ENCODE results near the gene IFNW1. TPM values are rescaled to one million over a fixed set of nuclear protein-coding genes. Genes with fewer than 3 reads are reported as not detected.
"Not testable (repeated sequence)": the region's sequence is repeated elsewhere in the genome, so short reads cannot be mapped to it uniquely, and the experiment has no call there.

The IFNW1 gene
- total RNA-seq, 1 donor from 2014 or later = not detected

GRCh38 chr9:21171351-21171750 lies 29.7 kb upstream of the IFNW1 start:
- no peak overlapping the region for H3K4me3 Mint-ChIP-seq (ENCODE audit: unreplicated experiment)
- no peaks in the 10 kb centered on the region for H3K36me3 Mint-ChIP-seq (ENCODE audit: unreplicated experiment)
- H3K4me1 Mint-ChIP-seq (ENCODE audit: unreplicated experiment) = no peaks in the 10 kb centered on the region
- no peak for TF ChIP-seq CTCF (IDR thresholded peaks at IDR 0.05)
- H3K27me3 Mint-ChIP-seq (ENCODE audit: unreplicated experiment) = peaks cover 71% of the 10 kb centered on the region
- no peak overlapping the region for H3K27ac Mint-ChIP-seq (ENCODE audit: unreplicated experiment)
- no peak for DNase-seq (ENCODE audit: extremely low spot score, unreplicated experiment)
- H3K9me3 Mint-ChIP-seq (ENCODE audit: unreplicated experiment) = no peaks in the 10 kb centered on the region

GRCh38 chr9:21166560-21166959 lies 24.9 kb upstream of the IFNW1 start, which contains the start of gene IFNA21:
Gene IFNA21, minus strand, starts transcription at chr9:21166660. Its CDS starts 48 bp downstream, at chr9:21166612.
- DNase-seq (ENCODE audit: extremely low spot score, unreplicated experiment); H3K4me1 Mint-ChIP-seq (ENCODE audit: unreplicated experiment); H3K36me3 Mint-ChIP-seq (ENCODE audit: unreplicated experiment); H3K4me3 Mint-ChIP-seq (ENCODE audit: unreplicated experiment); H3K27ac Mint-ChIP-seq (ENCODE audit: unreplicated experiment); H3K9me3 Mint-ChIP-seq (ENCODE audit: unreplicated experiment): not testable (repeated sequence)
- peaks cover 66% of the 10 kb centered on the region for H3K27me3 Mint-ChIP-seq (ENCODE audit: unreplicated experiment)

- no peak overlapping the region for H3K27ac Mint-ChIP-seq (ENCODE audit: unreplicated experiment)
- no peaks in the 10 kb centered on the region for H3K4me1 Mint-ChIP-seq (ENCODE audit: unreplicated experiment)
- DNase-seq (ENCODE audit: extremely low spot score, unreplicated experiment) = no peak
- H3K9me3 Mint-ChIP-seq (ENCODE audit: unreplicated experiment) = peaks cover 10% of the 10 kb centered on the region
- no peak for TF ChIP-seq CTCF (IDR thresholded peaks at IDR 0.05)
- no peaks in the 10 kb centered on the region for H3K36me3 Mint-ChIP-seq (ENCODE audit: unreplicated experiment)
- peaks cover 64% of the 10 kb centered on the region for H3K27me3 Mint-ChIP-seq (ENCODE audit: unreplicated experiment)
- no peak overlapping the region for H3K4me3 Mint-ChIP-seq (ENCODE audit: unreplicated experiment)
Measured at GRCh38 chr9:21165516-21165915, 23.9 kb upstream of the IFNW1 start.

- no peak overlapping the region for H3K27ac Mint-ChIP-seq (ENCODE audit: unreplicated experiment)
- H3K4me3 Mint-ChIP-seq (ENCODE audit: unreplicated experiment) = no peak overlapping the region
- DNase-seq (ENCODE audit: extremely low spot score, unreplicated experiment) = no peak
Measured at GRCh38 chr9:21160178-21160577, 18.5 kb upstream of the IFNW1 start.

GRCh38 chr9:21155501-21155900 lies 13.9 kb upstream of the IFNW1 start:
- Mint-ChIP-seq H3K4me1 (ENCODE audit: unreplicated experiment) (peaks cover 7% of the 10 kb centered on the region), H3K4me3 (ENCODE audit: unreplicated experiment) (no peak overlapping the region), H3K27ac (ENCODE audit: unreplicated experiment) (no peak overlapping the region), H3K9me3 (ENCODE audit: unreplicated experiment) (no peaks in the 10 kb centered on the region), H3K27me3 (ENCODE audit: unreplicated experiment) (peaks cover 20% of the 10 kb centered on the region), H3K36me3 (ENCODE audit: unreplicated experiment) (no peaks in the 10 kb centered on the region)
- DNase-seq (ENCODE audit: extremely low spot score, unreplicated experiment) = no peak
- no peak for TF ChIP-seq CTCF (IDR thresholded peaks at IDR 0.05)

More at GRCh38 chr9:21160178-21160577, 18.5 kb upstream of the IFNW1 start:
- TF ChIP-seq CTCF (IDR thresholded peaks at IDR 0.05) = no peak
- H3K9me3 Mint-ChIP-seq (ENCODE audit: unreplicated experiment) = peaks cover 10% of the 10 kb centered on the region
- H3K4me1 Mint-ChIP-seq (ENCODE audit: unreplicated experiment) = no peaks in the 10 kb centered on the region
- H3K27me3 Mint-ChIP-seq (ENCODE audit: unreplicated experiment) = peaks cover 45% of the 10 kb centered on the region
- no peaks in the 10 kb centered on the region for H3K36me3 Mint-ChIP-seq (ENCODE audit: unreplicated experiment)
